GM12878 (cell line): Measurements from ENCODE around the gene PLAC9. TPM values are rescaled to one million over a fixed set of nuclear protein-coding genes. Genes with fewer than 3 reads are reported as not detected.

Experiments used
- ATAC-seq: fragments of 200-7000 bp; cut with Tn5 transposase; 3 replicates; pipeline ENCODE4 v1.9.1; 2020; ENCODE audit warnings: mild to moderate bottlenecking, moderate library complexity
- BruUV-seq: library from RNA; stranded (reverse); fragments of 400-500 nt; replicated peaks from 2 replicates; lab custom pipeline; 2021; lab: Mats Ljungman, UMichigan
- CTCF ChIA-PET: fragments of 300-600 bp; sonication (Branson Sonifier 250); formaldehyde crosslinking; extraction: SDS; loops from one replicate; lab custom pipeline; 2021; ENCODE audit warnings: inconsistent platforms; lab: Yijun Ruan, JAX
- POLR2A ChIA-PET: fragments of 350-600 bp; formaldehyde crosslinking; extraction: SDS; loops from one replicate; lab custom pipeline; 2021; ENCODE audit warnings: inconsistent platforms; lab: Charles Lee
- RAD21 ChIA-PET: fragments of 300-600 bp; sonication (Branson Sonifier 250); formaldehyde crosslinking; loops from one replicate; lab custom pipeline; 2023; ENCODE audit warnings: antibody characterized with exemption; ENCODE audit not compliant: unreplicated experiment; lab: Charles Lee
- SMC1A ChIA-PET: fragments of 300-600 bp; sonication (Branson Sonifier 250); formaldehyde crosslinking; loops from one replicate; lab custom pipeline; 2023; ENCODE audit not compliant: unreplicated experiment, uncharacterized antibody; lab: Charles Lee
- DNase-seq: peaks from one replicate; pipeline ENCODE4 v3.0.0-alpha.2; 2011; ENCODE audit warnings: low read depth, low spot score
- FAIRE-seq: peaks from 3 replicates; lab custom pipeline; 2011; peaks lifted over from hg19 to GRCh38; lab: Jason Lieb, UNC
- H2AFZ ChIP-seq: 2 replicates; pipeline ENCODE4 v1.6.0; 2011; ENCODE audit warnings: low read depth, low read length, control low read depth; ENCODE audit not compliant: control insufficient read depth
- H3K27ac ChIP-seq: 2 replicates; pipeline ENCODE4 v1.5.1; 2011; ENCODE audit warnings: control low read depth; ENCODE audit not compliant: control insufficient read depth, insufficient read depth
- H3K27me3 ChIP-seq, 2 experiments: replicated peaks in 1 of 2; 2 replicates each; pipeline versions ENCODE4 v1.6.0 to v1.6.1; 2011; ENCODE audit warnings: low read length in 1 of 2; ENCODE audit not compliant: control insufficient read depth in 2 of 2, insufficient read depth in 2 of 2
- H3K36me3 ChIP-seq, 2 experiments: 2 replicates each; pipeline ENCODE4 v1.5.1; 2011; ENCODE audit warnings: low read length in 1 of 2; ENCODE audit not compliant: control insufficient read depth in 2 of 2, insufficient read depth in 2 of 2
- H3K4me1 ChIP-seq: 2 replicates; pipeline ENCODE4 v1.6.1; 2011; ENCODE audit warnings: mild to moderate bottlenecking, low read length, moderate library complexity, mixed read lengths; ENCODE audit not compliant: control insufficient read depth, insufficient read depth
- H3K4me2 ChIP-seq: 2 replicates; pipeline ENCODE4 v1.6.0; 2011; ENCODE audit warnings: control low read depth; ENCODE audit not compliant: control insufficient read depth, insufficient read depth
- H3K4me3 ChIP-seq: fragments of 200-600 bp; sonication (generic); 2 replicates; pipeline ENCODE4 v1.5.1; 2016
- H3K79me2 ChIP-seq: 2 replicates; pipeline ENCODE4 v1.6.0; 2011; ENCODE audit warnings: low read length; ENCODE audit not compliant: control insufficient read depth, insufficient read depth
- H3K9ac ChIP-seq: 2 replicates; pipeline ENCODE4 v1.8.0; 2011; ENCODE audit warnings: low read length, control low read depth, mixed read lengths; ENCODE audit not compliant: control insufficient read depth, insufficient read depth
- H3K9me3 ChIP-seq: replicated peaks from 3 replicates; pipeline ENCODE4 v1.5.1; 2011; ENCODE audit warnings: mild to moderate bottlenecking, low read length; ENCODE audit not compliant: control insufficient read depth, insufficient read depth
- H4K20me1 ChIP-seq: 2 replicates; pipeline ENCODE4 v1.6.0; 2011; ENCODE audit not compliant: control insufficient read depth, insufficient read depth
- BCLAF1 ChIP-seq: fragments of 450-650 bp; IDR thresholded peaks from 2 replicates; pipeline ENCODE4 v1.6.1; 2017; ENCODE audit warnings: antibody characterized with exemption, mild to moderate bottlenecking, moderate library complexity
- CBX3 ChIP-seq: fragments of 200-600 bp; sonication (generic); IDR thresholded peaks from 2 replicates; pipeline ENCODE4 v1.6.1; 2016; ENCODE audit warnings: low read depth, borderline replicate concordance
- FOXM1 ChIP-seq: IDR thresholded peaks from 2 replicates; pipeline ENCODE4 v1.6.1; 2012; ENCODE audit warnings: low read depth, mild to moderate bottlenecking, inconsistent platforms, low read length, moderate library complexity
- JUND ChIP-seq: IDR thresholded peaks from 2 replicates; pipeline ENCODE4 v1.6.1; 2012; ENCODE audit warnings: low read depth, mild to moderate bottlenecking, low read length, improper control_type of control experiment, moderate library complexity
- MEF2A ChIP-seq: IDR thresholded peaks from 2 replicates; pipeline ENCODE4 v1.6.1; 2011; ENCODE audit warnings: low read depth, mild to moderate bottlenecking, low read length, moderate library complexity; ENCODE audit not compliant: insufficient read depth
- MTA2 ChIP-seq: fragments of 450-650 bp; IDR thresholded peaks from 2 replicates; pipeline ENCODE4 v1.6.1; 2016; ENCODE audit warnings: low read depth, mild to moderate bottlenecking, moderate library complexity
- RELB ChIP-seq: fragments of 450-650 bp; IDR thresholded peaks from 2 replicates; pipeline ENCODE4 v1.6.1; 2017; ENCODE audit warnings: low read depth, mild to moderate bottlenecking, moderate library complexity
- SMAD1 ChIP-seq: fragments of 450-650 bp; IDR thresholded peaks from 2 replicates; pipeline ENCODE4 v1.6.1; 2018; ENCODE audit warnings: mild to moderate bottlenecking, low read depth; ENCODE audit not compliant: partially characterized antibody
- SMAD5 ChIP-seq: IDR thresholded peaks from 2 replicates; pipeline ENCODE4 v1.6.1; 2016; ENCODE audit warnings: antibody characterized with exemption, low read depth
- SPI1 ChIP-seq: IDR thresholded peaks from 2 replicates; pipeline ENCODE4 v1.6.1; 2011; ENCODE audit warnings: low read depth, mild to moderate bottlenecking, low read length, moderate library complexity, borderline replicate concordance; ENCODE audit not compliant: insufficient read depth
- SREBF2 ChIP-seq: IDR thresholded peaks from 2 replicates; pipeline ENCODE4 v1.6.1; 2012; ENCODE audit warnings: mild to moderate bottlenecking, low read length
- TCF7 ChIP-seq: IDR thresholded peaks from 2 replicates; pipeline ENCODE4 v1.6.1; 2014; ENCODE audit warnings: antibody characterized with exemption, borderline replicate concordance
- WRNIP1 ChIP-seq: IDR thresholded peaks from 2 replicates; pipeline ENCODE4 v1.6.1; 2011; ENCODE audit warnings: low read depth, low read length, improper control_type of control experiment, borderline replicate concordance
- ZBTB4 ChIP-seq: fragments of 450-650 bp; formaldehyde crosslinking; IDR thresholded peaks from 2 replicates; pipeline ENCODE4 v1.4.0; 2022; ENCODE audit warnings: mild to moderate bottlenecking, moderate library complexity
- ZSCAN29 ChIP-seq: fragments of 450-650 bp; IDR thresholded peaks from 2 replicates; pipeline ENCODE4 v1.6.1; 2017; ENCODE audit warnings: mild to moderate bottlenecking, moderate library complexity
- WGBS: methylation state at CpG from one replicate; pipeline ENCODE4 v1.1.6; 2016; ENCODE audit warnings: low lambda C conversion rate; ENCODE audit not compliant: insufficient replicate concordance, insufficient coverage; ENCODE audit errors: missing lambda C conversion rate; 5-methylcytosine and 5-hydroxymethylcytosine counted together
- in situ Hi-C: fragments of 300-500 bp; cut with MboI; formaldehyde crosslinking; loops from 9 replicates; pipeline ENCODE4 v1.14.3; 2018; ENCODE audit warnings: mixed read lengths
- intact Hi-C: fragments of 100-400 bp; cut with micrococcal nuclease; formaldehyde crosslinking; loops from one replicate; pipeline ENCODE4 v1.14.2; 2022; ENCODE audit not compliant: unreplicated experiment
- polyA plus RNA-seq, 11 experiments: library from polyadenylated mRNA; depleted of rRNA in 4 of 11; unstranded in 6 of 11; stranded (reverse) in 5 of 11; fragments of >200 nt; fragmentation: Nextera tagmentation in 4 of 11; fragmentation: Illumina TruSeq in 1 of 11; extraction: Ambion mirVana in 4 of 11; extraction: Trizol in 1 of 11; gene quantifications; 1 replicate in 1 of 11; 2 replicates in 10 of 11; pipeline versions ENCODE4 v1.2.1 to v1.2.3, GENCODE V29; 2011 to 2016; ENCODE audit warnings: inconsistent platforms in 2 of 11, missing spikeins in 2 of 11, low read depth in 1 of 11
- total RNA-seq, 4 experiments: library from RNA; depleted of rRNA in 3 of 4; stranded (reverse); fragments of >200 nt in 3 of 4; fragmentation: Illumina TruSeq in 1 of 4; extraction: Trizol in 1 of 4; gene quantifications; 2 replicates each; pipeline versions ENCODE4 v1.2.1 to v1.2.3, GENCODE V29; 2013 to 2021

Gene PLAC9
- total and polyA plus RNA-seq, 10 of the 15 experiments (the other 5 are each of a cell fraction or from before 2014, with no cell fraction given) = not detected

GRCh38 chr10:80146918-80147317, 14.4 kb downstream of the PLAC9 start:
- no peaks in the 10 kb centered on the region for H4K20me1 ChIP-seq
- no peaks in the 10 kb centered on the region for H3K79me2 ChIP-seq
- no TSS peak for BruUV-seq
- H2AFZ ChIP-seq = no peak overlapping the region
- peaks cover 7% of the 10 kb centered on the region for H3K4me1 ChIP-seq
- no peaks in the 10 kb centered on the region; a peak in 2 of 4 replicates for H3K36me3 ChIP-seq
- H3K4me2 ChIP-seq = no peak overlapping the region
- SMC1A ChIA-PET = interaction anchor here (1.1 to 1.6 kb wide), 4 partner anchors 21 to 76 kb away, joined by 3 to 7 read pairs (median 4); no protein-coding TSS in a partner anchor
- no peak for ATAC-seq
- TF ChIP-seq ZBTB4 (CRISPR knock-in tag) (no peak), WRNIP1 (no peak), MEF2A (no peak), RELB (no peak), SMAD5 (no peak), TCF7 (no peak), FOXM1 (no peak), SMAD1 (no peak), BCLAF1 (no peak), MTA2 (no peak), ZSCAN29 (no peak), CBX3 (no peak), SPI1 (no peak), JUND (no peak), SREBF2 (no peak)
- TF ChIP-seq, all 136 proteins: peak for 0
- H3K4me3 ChIP-seq = no peak overlapping the region
- no peaks in the 10 kb centered on the region for H3K9me3 ChIP-seq
- FAIRE-seq (no peak), DNase-seq (no peak)
- no peak overlapping the region for H3K9ac ChIP-seq
- no peaks in the 10 kb centered on the region; a peak in 1 of 4 replicates for H3K27me3 ChIP-seq
- H3K27ac ChIP-seq = no peak overlapping the region
- intact Hi-C loops (no loop called here), in situ Hi-C loops (no loop called here)
- ChIA-PET CTCF (interaction anchor here (1.2 to 7.0 kb wide), 3 partner anchors 57 to 105 kb away, joined by 3 to 97 read pairs (median 4); no protein-coding TSS in a partner anchor), POLR2A (no interaction called here), RAD21 (interaction anchor here (1.2 to 2.4 kb wide), 3 partner anchors 70 to 115 kb away, joined by 3 to 14 read pairs (median 4); no protein-coding TSS in a partner anchor)
- WGBS = 67% methylated on average over 3 of the region's 3 CpGs
